ENCODE results near the gene TMEM235.
A peak's percentile ranks its signal among the peaks of the same experiment; 100 is the strongest.

TMEM235 gene

DNA sequence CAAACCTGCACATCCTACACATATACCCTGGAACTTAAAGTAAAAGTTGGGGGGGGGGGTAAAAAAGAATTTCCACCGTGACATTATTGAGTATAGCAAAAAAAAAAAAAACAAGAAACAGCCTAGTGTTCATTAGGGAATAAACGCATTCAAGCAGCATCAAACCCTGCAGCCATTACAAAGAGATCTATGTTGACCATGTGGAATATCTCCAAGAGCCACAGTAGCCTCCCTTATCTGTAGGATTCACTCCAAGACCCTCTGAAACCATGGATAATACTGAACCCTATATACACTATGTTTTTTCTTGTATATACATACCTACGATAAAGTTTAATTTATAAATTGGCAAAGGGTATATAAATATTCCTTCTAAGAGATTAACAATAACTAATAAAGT is 22.9 kb upstream of the TMEM235 start:
- H3K36me3 Mint-ChIP-seq, result no peaks in the 10 kb centered on the region
- no peak overlapping the region for H3K4me3 Mint-ChIP-seq
- H3K27ac Mint-ChIP-seq, result no peak overlapping the region
- no peaks in the 10 kb centered on the region for H3K27me3 Mint-ChIP-seq
- H3K4me1 Mint-ChIP-seq, result no peaks in the 10 kb centered on the region
- no peaks in the 10 kb centered on the region for H3K9me3 Mint-ChIP-seq

GRCh38 chr17:78210111-78210510 is 21.3 kb upstream of the TMEM235 start:
- Mint-ChIP-seq H3K4me1 (peaks cover 4% of the 10 kb centered on the region), H3K9me3 (no peaks in the 10 kb centered on the region), H3K27ac (no peak overlapping the region), H3K4me3 (no peak overlapping the region), H3K36me3 (no peaks in the 10 kb centered on the region), H3K27me3 (no peaks in the 10 kb centered on the region)

GRCh38 chr17:78211032-78211431 is 20.4 kb upstream of the TMEM235 start:
- no peak overlapping the region for H3K27ac Mint-ChIP-seq
- peaks cover 4% of the 10 kb centered on the region for H3K4me1 Mint-ChIP-seq

GRCh38 chr17:78214016-78214705 is 17.3 kb upstream of the TMEM235 start, which contains the start of gene BIRC5:
TSS of gene BIRC5 (plus strand) at chr17:78214253. CDS start at chr17:78214317, 64 bp downstream.
- peak within 1 kb of the TSS; percentile 81 for H3K4me3 Mint-ChIP-seq
- peaks cover 4% of the 10 kb centered on the region for H3K4me1 Mint-ChIP-seq
- peak within 1 kb of the TSS; percentile 30 for H3K27ac Mint-ChIP-seq
- H3K27me3 Mint-ChIP-seq, result no peaks in the 10 kb centered on the region
- no peaks in the 10 kb centered on the region for H3K9me3 Mint-ChIP-seq
- no peaks in the 10 kb centered on the region for H3K36me3 Mint-ChIP-seq

More at GRCh38 chr17:78211032-78211431, 20.4 kb upstream of the TMEM235 start:
- Mint-ChIP-seq H3K36me3 (no peaks in the 10 kb centered on the region), H3K4me3 (no peak overlapping the region), H3K27me3 (no peaks in the 10 kb centered on the region), H3K9me3 (no peaks in the 10 kb centered on the region)

- Mint-ChIP-seq H3K9me3 (no peaks in the 10 kb centered on the region), H3K4me3 (peak overlapping the region; percentile 81), H3K36me3 (no peaks in the 10 kb centered on the region), H3K27me3 (no peaks in the 10 kb centered on the region), H3K4me1 (peaks cover 4% of the 10 kb centered on the region), H3K27ac (no peak overlapping the region)
These were observed 16.7 kb upstream of the TMEM235 start for GRCh38 chr17:78214706-78215061.

GRCh38 chr17:78219396-78220150 is 11.9 kb upstream of the TMEM235 start:
- Mint-ChIP-seq H3K27ac (peak overlapping the region; percentile 35), H3K9me3 (no peaks in the 10 kb centered on the region), H3K4me1 (peaks cover 13% of the 10 kb centered on the region), H3K36me3 (no peaks in the 10 kb centered on the region), H3K4me3 (no peak overlapping the region), H3K27me3 (no peaks in the 10 kb centered on the region)

GRCh38 chr17:78223061-78223460 is 8.4 kb upstream of the TMEM235 start:
- no peak overlapping the region for H3K4me3 Mint-ChIP-seq
- peaks cover 17% of the 10 kb centered on the region for H3K4me1 Mint-ChIP-seq
- no peaks in the 10 kb centered on the region for H3K36me3 Mint-ChIP-seq
- H3K9me3 Mint-ChIP-seq, result no peaks in the 10 kb centered on the region
- no peak overlapping the region for H3K27ac Mint-ChIP-seq
- peaks cover 3% of the 10 kb centered on the region for H3K27me3 Mint-ChIP-seq

GRCh38 chr17:78223765-78224164 is 7.7 kb upstream of the TMEM235 start:
- peaks cover 17% of the 10 kb centered on the region for H3K4me1 Mint-ChIP-seq
- no peak overlapping the region for H3K27ac Mint-ChIP-seq
- H3K4me3 Mint-ChIP-seq, result no peak overlapping the region
- H3K9me3 Mint-ChIP-seq, result no peaks in the 10 kb centered on the region
- peaks cover 3% of the 10 kb centered on the region for H3K27me3 Mint-ChIP-seq
- H3K36me3 Mint-ChIP-seq, result no peaks in the 10 kb centered on the region

DNA sequence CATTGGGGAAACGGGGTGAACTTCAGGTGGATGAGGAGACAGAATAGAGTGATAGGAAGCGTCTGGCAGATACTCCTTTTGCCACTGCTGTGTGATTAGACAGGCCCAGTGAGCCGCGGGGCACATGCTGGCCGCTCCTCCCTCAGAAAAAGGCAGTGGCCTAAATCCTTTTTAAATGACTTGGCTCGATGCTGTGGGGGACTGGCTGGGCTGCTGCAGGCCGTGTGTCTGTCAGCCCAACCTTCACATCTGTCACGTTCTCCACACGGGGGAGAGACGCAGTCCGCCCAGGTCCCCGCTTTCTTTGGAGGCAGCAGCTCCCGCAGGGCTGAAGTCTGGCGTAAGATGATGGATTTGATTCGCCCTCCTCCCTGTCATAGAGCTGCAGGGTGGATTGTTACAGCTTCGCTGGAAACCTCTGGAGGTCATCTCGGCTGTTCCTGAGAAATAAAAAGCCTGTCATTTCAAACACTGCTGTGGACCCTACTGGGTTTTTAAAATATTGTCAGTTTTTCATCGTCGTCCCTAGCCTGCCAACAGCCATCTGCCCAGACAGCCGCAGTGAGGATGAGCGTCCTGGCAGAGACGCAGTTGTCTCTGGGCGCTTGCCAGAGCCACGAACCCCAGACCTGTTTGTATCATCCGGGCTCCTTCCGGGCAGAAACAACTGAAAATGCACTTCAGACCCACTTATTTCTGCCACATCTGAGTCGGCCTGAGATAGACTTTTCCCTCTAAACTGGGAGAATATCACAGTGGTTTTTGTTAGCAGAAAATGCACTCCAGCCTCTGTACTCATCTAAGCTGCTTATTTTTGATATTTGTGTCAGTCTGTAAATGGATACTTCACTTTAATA is 7.0 kb upstream of the TMEM235 start:
- peaks cover 3% of the 10 kb centered on the region for H3K27me3 Mint-ChIP-seq
- H3K36me3 Mint-ChIP-seq, result no peaks in the 10 kb centered on the region
- H3K9me3 Mint-ChIP-seq, result no peaks in the 10 kb centered on the region
- no peak overlapping the region for H3K4me3 Mint-ChIP-seq
- peaks cover 17% of the 10 kb centered on the region for H3K4me1 Mint-ChIP-seq
- H3K27ac Mint-ChIP-seq, result no peak overlapping the region

DNA sequence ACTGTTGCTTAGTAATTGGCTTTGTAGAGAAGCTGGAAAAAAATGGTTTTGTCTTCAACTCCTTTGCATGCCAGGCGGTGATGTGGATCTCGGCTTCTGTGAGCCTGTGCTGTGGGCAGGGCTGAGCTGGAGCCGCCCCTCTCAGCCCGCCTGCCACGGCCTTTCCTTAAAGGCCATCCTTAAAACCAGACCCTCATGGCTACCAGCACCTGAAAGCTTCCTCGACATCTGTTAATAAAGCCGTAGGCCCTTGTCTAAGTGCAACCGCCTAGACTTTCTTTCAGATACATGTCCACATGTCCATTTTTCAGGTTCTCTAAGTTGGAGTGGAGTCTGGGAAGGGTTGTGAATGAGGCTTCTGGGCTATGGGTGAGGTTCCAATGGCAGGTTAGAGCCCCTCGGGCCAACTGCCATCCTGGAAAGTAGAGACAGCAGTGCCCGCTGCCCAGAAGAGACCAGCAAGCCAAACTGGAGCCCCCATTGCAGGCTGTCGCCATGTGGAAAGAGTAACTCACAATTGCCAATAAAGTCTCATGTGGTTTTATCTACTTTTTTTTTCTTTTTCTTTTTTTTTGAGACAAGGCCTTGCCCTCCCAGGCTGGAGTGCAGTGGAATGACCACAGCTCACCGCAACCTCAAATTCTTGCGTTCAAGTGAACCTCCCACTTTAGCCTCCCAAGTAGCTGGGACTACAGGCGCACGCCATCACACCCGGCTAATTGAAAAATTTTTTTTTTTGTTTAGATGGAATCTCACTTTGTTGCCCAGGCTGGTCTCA is 6.2 kb upstream of the TMEM235 start:
- peaks cover 17% of the 10 kb centered on the region for H3K4me1 Mint-ChIP-seq
- no peaks in the 10 kb centered on the region for H3K36me3 Mint-ChIP-seq
- H3K9me3 Mint-ChIP-seq, result no peaks in the 10 kb centered on the region
- no peak overlapping the region for H3K4me3 Mint-ChIP-seq
- H3K27ac Mint-ChIP-seq, result no peak overlapping the region
- H3K27me3 Mint-ChIP-seq, result peaks cover 3% of the 10 kb centered on the region

DNA sequence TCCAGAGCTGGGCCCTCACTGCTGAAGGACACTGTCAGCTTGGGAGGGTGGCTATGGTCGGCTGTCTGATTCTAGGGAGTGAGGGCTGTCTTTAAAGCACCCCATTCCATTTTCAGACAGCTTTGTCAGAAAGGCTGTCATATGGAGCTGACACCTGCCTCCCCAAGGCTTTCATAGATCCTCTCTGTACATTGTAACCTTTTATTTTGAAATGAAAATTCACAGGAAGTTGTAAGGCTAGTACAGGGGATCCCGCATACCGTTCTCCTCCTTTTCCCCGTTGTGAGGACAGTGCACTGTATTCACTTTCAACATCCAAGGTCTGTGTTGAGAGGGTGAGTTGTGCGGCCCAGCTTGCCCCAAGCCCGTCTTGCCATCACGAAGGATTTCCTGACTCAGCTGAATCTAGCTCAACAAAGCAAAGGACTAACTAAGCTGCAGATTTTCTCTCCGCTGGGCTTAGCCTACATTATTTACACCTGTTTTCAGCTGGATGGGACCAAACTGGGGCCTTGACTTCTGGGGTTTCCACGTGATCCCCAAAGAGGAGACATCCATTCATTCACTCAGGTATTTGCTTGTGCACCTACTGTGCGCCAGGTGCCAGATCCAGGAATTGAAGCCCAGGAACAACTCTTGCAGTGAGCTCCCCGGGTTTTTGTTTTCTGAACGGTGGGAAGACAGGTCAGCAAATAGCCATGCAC is 5.2 kb upstream of the TMEM235 start:
- no peak overlapping the region for H3K4me3 Mint-ChIP-seq
- H3K36me3 Mint-ChIP-seq, result no peaks in the 10 kb centered on the region
- H3K27ac Mint-ChIP-seq, result no peak overlapping the region
- H3K27me3 Mint-ChIP-seq, result peaks cover 9% of the 10 kb centered on the region
- no peaks in the 10 kb centered on the region for H3K9me3 Mint-ChIP-seq
- H3K4me1 Mint-ChIP-seq, result peaks cover 17% of the 10 kb centered on the region

DNA sequence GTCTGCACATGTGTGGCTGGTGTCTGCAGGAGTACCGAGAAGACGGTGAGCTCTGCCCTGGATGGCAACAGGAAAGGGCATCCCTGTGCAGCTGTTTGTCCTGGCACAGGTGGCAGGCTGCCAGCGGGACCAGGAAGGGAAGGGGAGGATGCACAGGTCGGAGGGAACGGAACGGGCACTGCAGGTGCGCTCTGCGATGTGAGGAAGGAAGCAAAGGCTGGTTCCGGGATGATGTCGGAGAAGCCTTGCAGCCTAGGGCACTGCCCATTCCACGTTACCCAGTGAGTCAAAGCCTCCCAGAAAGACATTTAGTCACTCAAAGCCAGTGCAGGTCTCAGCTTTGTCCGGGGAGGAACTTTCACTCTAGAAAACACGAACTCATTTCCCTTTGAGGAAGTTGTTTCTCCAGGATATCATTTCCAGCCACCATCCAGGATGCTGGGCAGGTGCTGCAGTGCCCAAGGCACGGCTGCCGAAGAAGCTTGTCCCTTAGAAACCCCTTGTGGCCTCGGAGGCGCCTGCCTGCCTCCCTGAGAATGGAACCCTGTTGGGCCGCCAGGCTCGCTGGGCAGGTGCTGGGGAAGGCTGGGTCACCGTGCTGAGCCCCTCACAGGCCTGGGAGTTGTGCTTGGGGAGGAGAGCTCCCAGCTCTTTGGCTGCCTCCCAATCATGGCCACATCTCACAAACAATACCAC is 4.5 kb upstream of the TMEM235 start:
- peaks cover 12% of the 10 kb centered on the region for H3K27me3 Mint-ChIP-seq
- H3K4me3 Mint-ChIP-seq, result no peak overlapping the region
- H3K36me3 Mint-ChIP-seq, result no peaks in the 10 kb centered on the region
- H3K27ac Mint-ChIP-seq, result no peak overlapping the region
- no peaks in the 10 kb centered on the region for H3K9me3 Mint-ChIP-seq
- H3K4me1 Mint-ChIP-seq, result peaks cover 17% of the 10 kb centered on the region

DNA sequence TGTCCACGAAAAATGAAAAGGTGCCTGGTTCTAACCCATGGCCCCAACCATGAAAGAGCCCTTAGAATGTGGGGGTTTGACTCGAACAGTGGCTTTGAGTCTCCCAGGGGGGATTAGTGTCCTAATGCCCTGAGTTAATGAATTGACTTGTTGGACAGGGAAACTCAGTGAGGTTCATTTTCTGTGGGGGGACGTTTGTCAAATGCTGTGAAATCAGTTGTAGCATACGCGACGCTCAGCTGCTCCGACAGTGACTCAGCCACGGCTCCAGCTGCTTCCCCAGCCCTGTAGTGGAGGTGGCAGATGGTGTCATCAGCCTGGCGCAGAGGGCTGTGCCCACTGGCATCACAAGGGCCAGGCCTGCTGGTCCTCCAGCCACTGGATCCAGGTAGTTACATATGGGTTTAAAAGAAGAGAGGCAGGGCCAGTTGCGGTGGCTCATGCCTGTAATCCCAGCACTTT is 3.9 kb upstream of the TMEM235 start:
- peaks cover 17% of the 10 kb centered on the region for H3K4me1 Mint-ChIP-seq
- no peak overlapping the region for H3K4me3 Mint-ChIP-seq
- H3K9me3 Mint-ChIP-seq, result no peaks in the 10 kb centered on the region
- H3K36me3 Mint-ChIP-seq, result no peaks in the 10 kb centered on the region
- peaks cover 12% of the 10 kb centered on the region for H3K27me3 Mint-ChIP-seq
- peak overlapping the region; percentile 65 for H3K27ac Mint-ChIP-seq

- H3K36me3 Mint-ChIP-seq, result no peaks in the 10 kb centered on the region
- no peak overlapping the region for H3K27ac Mint-ChIP-seq
- H3K4me1 Mint-ChIP-seq, result peaks cover 12% of the 10 kb centered on the region
- peaks cover 16% of the 10 kb centered on the region for H3K27me3 Mint-ChIP-seq
- H3K4me3 Mint-ChIP-seq, result no peak overlapping the region
- H3K9me3 Mint-ChIP-seq, result no peaks in the 10 kb centered on the region
These were observed 3.3 kb upstream of the TMEM235 start for GRCh38 chr17:78228176-78228575.

Measured in activated naive CD4-positive, alpha-beta T cell treated with anti-CD3 and anti-CD28 coated beads, Interleukin-2, amount 50 U/mL, for 24 hours (primary cell).